ENCODE results near the gene OTUB2.

- TF ChIP-seq, protein P1, sequence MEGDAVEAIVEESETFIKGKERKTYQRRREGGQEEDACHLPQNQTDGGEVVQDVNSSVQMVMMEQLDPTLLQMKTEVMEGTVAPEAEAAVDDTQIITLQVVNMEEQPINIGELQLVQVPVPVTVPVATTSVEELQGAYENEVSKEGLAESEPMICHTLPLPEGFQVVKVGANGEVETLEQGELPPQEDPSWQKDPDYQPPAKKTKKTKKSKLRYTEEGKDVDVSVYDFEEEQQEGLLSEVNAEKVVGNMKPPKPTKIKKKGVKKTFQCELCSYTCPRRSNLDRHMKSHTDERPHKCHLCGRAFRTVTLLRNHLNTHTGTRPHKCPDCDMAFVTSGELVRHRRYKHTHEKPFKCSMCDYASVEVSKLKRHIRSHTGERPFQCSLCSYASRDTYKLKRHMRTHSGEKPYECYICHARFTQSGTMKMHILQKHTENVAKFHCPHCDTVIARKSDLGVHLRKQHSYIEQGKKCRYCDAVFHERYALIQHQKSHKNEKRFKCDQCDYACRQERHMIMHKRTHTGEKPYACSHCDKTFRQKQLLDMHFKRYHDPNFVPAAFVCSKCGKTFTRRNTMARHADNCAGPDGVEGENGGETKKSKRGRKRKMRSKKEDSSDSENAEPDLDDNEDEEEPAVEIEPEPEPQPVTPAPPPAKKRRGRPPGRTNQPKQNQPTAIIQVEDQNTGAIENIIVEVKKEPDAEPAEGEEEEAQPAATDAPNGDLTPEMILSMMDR (conservative IDR thresholded peaks at IDR 0.05): no peak
- TF ChIP-seq EZH2 (IDR thresholded peaks at IDR 0.05; ENCODE audit: low read depth): no peak
Measured at GRCh38 chr14:94041551-94042346, 15.6 kb downstream of the OTUB2 start.
